HepG2 (cell line): ENCODE results near the gene TUBB. TPM values are rescaled to one million over a fixed set of nuclear protein-coding genes. Genes with fewer than 3 reads are reported as not detected.

Source experiments
- EEA1 ChIP-seq: sonication (generic); formaldehyde crosslinking; IDR thresholded peaks from 2 replicates; pipeline ENCODE4 v1.5.1; 2020; ENCODE audit warnings: mild to moderate bottlenecking, missing genetic modification reagents, borderline replicate concordance
- FOXA3 ChIP-seq: IDR thresholded peaks from 2 replicates; pipeline ENCODE4 v1.6.1; 2016; ENCODE audit warnings: missing genetic modification reagents, missing compliant biosample characterization
- MEF2D ChIP-seq: sonication (generic); formaldehyde crosslinking; IDR thresholded peaks from 2 replicates; pipeline ENCODE4 v1.5.1; 2020; ENCODE audit warnings: mild to moderate bottlenecking, missing genetic modification reagents
- MLLT10 ChIP-seq: sonication (generic); formaldehyde crosslinking; IDR thresholded peaks from 2 replicates; pipeline ENCODE4 v1.4.0; 2020; ENCODE audit warnings: missing genetic modification reagents
- RFX5 ChIP-seq: IDR thresholded peaks from 2 replicates; pipeline ENCODE4 v1.6.1; 2011; ENCODE audit warnings: low read depth, low read length, improper control_type of control experiment
- SIX4 ChIP-seq: sonication (generic); formaldehyde crosslinking; IDR thresholded peaks from 2 replicates; pipeline ENCODE4 v1.4.0; 2020; ENCODE audit warnings: missing genetic modification reagents
- STAG1 ChIP-seq: sonication (generic); formaldehyde crosslinking; IDR thresholded peaks from 2 replicates; pipeline ENCODE4 v1.4.0; 2020; ENCODE audit warnings: missing genetic modification reagents
- U2AF2 ChIP-seq: fragments of 200-400 bp; formaldehyde crosslinking; IDR thresholded peaks from 2 replicates; pipeline ENCODE4 v1.6.1; 2017; ENCODE audit warnings: low read depth, mild to moderate bottlenecking, low read length
- XBP1 ChIP-seq: sonication (generic); formaldehyde crosslinking; IDR thresholded peaks from 2 replicates; pipeline ENCODE4 v1.5.0; 2020; ENCODE audit warnings: missing genetic modification reagents
- ZBTB42 ChIP-seq: sonication (generic); formaldehyde crosslinking; IDR thresholded peaks from 2 replicates; pipeline ENCODE4 v1.5.0; 2020; ENCODE audit warnings: mild to moderate bottlenecking, missing genetic modification reagents
- ZC3H4 ChIP-seq: sonication (generic); formaldehyde crosslinking; IDR thresholded peaks from 2 replicates; pipeline ENCODE4 v1.4.0; 2020; ENCODE audit warnings: missing genetic modification reagents, borderline replicate concordance
- polyA plus RNA-seq, 8 experiments: library from polyadenylated mRNA; depleted of rRNA in 3 of 8; stranded (reverse) in 7 of 8; unstranded in 1 of 8; fragments of >200 nt; fragmentation: Illumina TruSeq in 4 of 8; extraction: Trizol in 4 of 8; gene quantifications; 2 replicates each; pipeline versions ENCODE4 v1.2.1 to v1.2.3, GENCODE V29; 2011 to 2016; ENCODE audit warnings: low read depth in 4 of 8, missing spikeins in 1 of 8, mixed read lengths in 1 of 8; ENCODE audit not compliant: insufficient read depth in 1 of 8
- total RNA-seq, 5 experiments: library from RNA; depleted of rRNA; stranded (reverse); fragments of >200 nt; fragmentation: Illumina TruSeq; extraction: Trizol; gene quantifications; 2 replicates each; pipeline ENCODE4 v1.2.3, GENCODE V29; 2016; ENCODE audit warnings: low read depth in 1 of 5
- TF ChIP-seq, protein P1 (sequence below): sonication (generic); formaldehyde crosslinking; IDR thresholded peaks from 2 replicates; pipeline ENCODE4 v1.9.0; 2022; ENCODE audit warnings: low read depth, missing genetic modification reagents
- TF ChIP-seq, protein P2 (sequence below): sonication (generic); formaldehyde crosslinking; IDR thresholded peaks from 2 replicates; pipeline ENCODE4 v1.8.1; 2023; ENCODE audit warnings: mild to moderate bottlenecking, inconsistent platforms, moderate library complexity, missing genetic modification reagents, borderline replicate concordance
- TF ChIP-seq, protein P3 (sequence below): sonication (generic); formaldehyde crosslinking; IDR thresholded peaks from 2 replicates; pipeline ENCODE4 v1.4.0; 2020; ENCODE audit warnings: mild to moderate bottlenecking, missing genetic modification reagents
- TF ChIP-seq, protein P4 (sequence below): sonication (generic); formaldehyde crosslinking; IDR thresholded peaks from 2 replicates; pipeline ENCODE4 v1.4.0; 2020; ENCODE audit warnings: missing genetic modification reagents
- TF ChIP-seq, protein P5 (sequence below): sonication (generic); formaldehyde crosslinking; IDR thresholded peaks from 2 replicates; pipeline ENCODE4 v1.5.1; 2020; ENCODE audit warnings: missing genetic modification reagents, mild to moderate bottlenecking, borderline replicate concordance
- TF ChIP-seq, protein P6 (sequence below): sonication (generic); formaldehyde crosslinking; IDR thresholded peaks from 2 replicates; pipeline ENCODE4 v1.8.1; 2023; ENCODE audit warnings: mild to moderate bottlenecking, missing genetic modification reagents, borderline replicate concordance

Gene TUBB
- total and polyA plus RNA-seq, 2 of the 13 experiments (the other 11 are each of a cell fraction or from before 2014, with no cell fraction given), result 911 to 1,163 TPM

DNA sequence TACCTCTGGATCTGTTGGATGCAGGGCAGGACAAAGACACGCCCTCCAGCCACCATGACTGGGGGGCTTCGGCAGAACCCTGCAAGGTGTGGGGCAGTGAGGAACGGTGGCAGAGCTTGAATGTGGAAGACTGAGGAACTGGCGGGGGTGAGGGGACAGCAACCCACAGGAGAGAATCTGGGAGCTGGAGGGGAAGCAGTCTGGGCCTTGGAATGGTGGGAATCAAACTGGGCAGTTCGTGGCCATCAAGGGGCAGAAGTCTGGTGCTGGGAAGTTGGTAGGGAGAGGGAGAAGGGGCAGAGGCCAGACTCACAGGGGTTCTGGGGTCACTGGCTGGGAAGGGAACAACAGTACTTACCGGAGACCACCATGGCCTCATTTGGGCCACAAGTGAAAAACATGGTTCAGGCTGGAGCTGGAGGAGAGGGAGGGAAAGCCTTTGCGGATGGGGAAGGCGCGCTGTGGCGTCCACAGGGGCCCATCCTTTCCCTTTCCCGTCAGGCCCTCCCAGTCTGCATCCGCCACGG, 21.7 kb downstream of the TUBB start (continued):
- 0 out of 2 replicates have a peak, but pooled peaks have one; percentile 10 for TF ChIP-seq STAG1 (CRISPR knock-in tag)
- peak; percentile 28; the same call in 1 of the 2 replicates for TF ChIP-seq ZC3H4
- TF ChIP-seq MEF2D, result 0 out of 2 replicates have a peak, but pooled peaks have one; percentile 53
- TF ChIP-seq XBP1, result 0 out of 2 replicates have a peak, but pooled peaks have one; percentile 37
- TF ChIP-seq, protein P1, sequence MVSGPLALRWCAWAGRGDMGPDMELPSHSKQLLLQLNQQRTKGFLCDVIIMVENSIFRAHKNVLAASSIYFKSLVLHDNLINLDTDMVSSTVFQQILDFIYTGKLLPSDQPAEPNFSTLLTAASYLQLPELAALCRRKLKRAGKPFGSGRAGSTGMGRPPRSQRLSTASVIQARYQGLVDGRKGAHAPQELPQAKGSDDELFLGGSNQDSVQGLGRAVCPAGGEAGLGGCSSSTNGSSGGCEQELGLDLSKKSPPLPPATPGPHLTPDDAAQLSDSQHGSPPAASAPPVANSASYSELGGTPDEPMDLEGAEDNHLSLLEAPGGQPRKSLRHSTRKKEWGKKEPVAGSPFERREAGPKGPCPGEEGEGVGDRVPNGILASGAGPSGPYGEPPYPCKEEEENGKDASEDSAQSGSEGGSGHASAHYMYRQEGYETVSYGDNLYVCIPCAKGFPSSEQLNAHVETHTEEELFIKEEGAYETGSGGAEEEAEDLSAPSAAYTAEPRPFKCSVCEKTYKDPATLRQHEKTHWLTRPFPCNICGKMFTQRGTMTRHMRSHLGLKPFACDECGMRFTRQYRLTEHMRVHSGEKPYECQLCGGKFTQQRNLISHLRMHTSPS (CRISPR knock-in tag), result no peak
- peak; percentile 9; the same call in 1 of the 2 replicates for TF ChIP-seq EEA1 (CRISPR knock-in tag)
- 0 out of 2 replicates have a peak, but pooled peaks have one; percentile 0 for TF ChIP-seq FOXA3
- TF ChIP-seq, protein P2, sequence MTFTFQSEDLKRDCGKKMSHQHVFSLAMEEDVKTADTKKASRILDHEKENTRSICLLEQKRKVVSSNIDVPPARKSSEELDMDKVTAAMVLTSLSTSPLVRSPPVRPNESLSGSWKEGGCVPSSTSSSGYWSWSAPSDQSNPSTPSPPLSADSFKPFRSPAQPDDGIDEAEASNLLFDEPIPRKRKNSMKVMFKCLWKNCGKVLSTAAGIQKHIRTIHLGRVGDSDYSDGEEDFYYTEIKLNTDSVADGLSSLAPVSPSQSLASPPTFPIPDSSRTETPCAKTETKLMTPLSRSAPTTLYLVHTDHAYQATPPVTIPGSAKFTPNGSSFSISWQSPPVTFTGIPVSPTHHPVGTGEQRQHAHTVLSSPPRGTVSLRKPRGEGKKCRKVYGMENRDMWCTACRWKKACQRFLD (CRISPR knock-in tag), result 0 out of 2 replicates have a peak, but pooled peaks have one; percentile 4
- TF ChIP-seq MLLT10, result 0 out of 2 replicates have a peak, but pooled peaks have one; percentile 31
- TF ChIP-seq U2AF2, result 0 out of 2 replicates have a peak, but pooled peaks have one; percentile 2
- TF ChIP-seq, protein P3, sequence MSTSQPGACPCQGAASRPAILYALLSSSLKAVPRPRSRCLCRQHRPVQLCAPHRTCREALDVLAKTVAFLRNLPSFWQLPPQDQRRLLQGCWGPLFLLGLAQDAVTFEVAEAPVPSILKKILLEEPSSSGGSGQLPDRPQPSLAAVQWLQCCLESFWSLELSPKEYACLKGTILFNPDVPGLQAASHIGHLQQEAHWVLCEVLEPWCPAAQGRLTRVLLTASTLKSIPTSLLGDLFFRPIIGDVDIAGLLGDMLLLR (CRISPR knock-in tag), result peak; percentile 73; the same call in 1 of the 2 replicates
- TF ChIP-seq, protein P4, sequence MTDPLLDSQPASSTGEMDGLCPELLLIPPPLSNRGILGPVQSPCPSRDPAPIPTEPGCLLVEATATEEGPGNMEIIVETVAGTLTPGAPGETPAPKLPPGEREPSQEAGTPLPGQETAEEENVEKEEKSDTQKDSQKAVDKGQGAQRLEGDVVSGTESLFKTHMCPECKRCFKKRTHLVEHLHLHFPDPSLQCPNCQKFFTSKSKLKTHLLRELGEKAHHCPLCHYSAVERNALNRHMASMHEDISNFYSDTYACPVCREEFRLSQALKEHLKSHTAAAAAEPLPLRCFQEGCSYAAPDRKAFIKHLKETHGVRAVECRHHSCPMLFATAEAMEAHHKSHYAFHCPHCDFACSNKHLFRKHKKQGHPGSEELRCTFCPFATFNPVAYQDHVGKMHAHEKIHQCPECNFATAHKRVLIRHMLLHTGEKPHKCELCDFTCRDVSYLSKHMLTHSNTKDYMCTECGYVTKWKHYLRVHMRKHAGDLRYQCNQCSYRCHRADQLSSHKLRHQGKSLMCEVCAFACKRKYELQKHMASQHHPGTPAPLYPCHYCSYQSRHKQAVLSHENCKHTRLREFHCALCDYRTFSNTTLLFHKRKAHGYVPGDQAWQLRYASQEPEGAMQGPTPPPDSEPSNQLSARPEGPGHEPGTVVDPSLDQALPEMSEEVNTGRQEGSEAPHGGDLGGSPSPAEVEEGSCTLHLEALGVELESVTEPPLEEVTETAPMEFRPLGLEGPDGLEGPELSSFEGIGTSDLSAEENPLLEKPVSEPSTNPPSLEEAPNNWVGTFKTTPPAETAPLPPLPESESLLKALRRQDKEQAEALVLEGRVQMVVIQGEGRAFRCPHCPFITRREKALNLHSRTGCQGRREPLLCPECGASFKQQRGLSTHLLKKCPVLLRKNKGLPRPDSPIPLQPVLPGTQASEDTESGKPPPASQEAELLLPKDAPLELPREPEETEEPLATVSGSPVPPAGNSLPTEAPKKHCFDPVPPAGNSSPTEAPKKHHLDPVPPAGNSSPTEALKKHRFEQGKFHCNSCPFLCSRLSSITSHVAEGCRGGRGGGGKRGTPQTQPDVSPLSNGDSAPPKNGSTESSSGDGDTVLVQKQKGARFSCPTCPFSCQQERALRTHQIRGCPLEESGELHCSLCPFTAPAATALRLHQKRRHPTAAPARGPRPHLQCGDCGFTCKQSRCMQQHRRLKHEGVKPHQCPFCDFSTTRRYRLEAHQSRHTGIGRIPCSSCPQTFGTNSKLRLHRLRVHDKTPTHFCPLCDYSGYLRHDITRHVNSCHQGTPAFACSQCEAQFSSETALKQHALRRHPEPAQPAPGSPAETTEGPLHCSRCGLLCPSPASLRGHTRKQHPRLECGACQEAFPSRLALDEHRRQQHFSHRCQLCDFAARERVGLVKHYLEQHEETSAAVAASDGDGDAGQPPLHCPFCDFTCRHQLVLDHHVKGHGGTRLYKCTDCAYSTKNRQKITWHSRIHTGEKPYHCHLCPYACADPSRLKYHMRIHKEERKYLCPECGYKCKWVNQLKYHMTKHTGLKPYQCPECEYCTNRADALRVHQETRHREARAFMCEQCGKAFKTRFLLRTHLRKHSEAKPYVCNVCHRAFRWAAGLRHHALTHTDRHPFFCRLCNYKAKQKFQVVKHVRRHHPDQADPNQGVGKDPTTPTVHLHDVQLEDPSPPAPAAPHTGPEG (CRISPR knock-in tag), result 0 out of 2 replicates have a peak, but pooled peaks have one; percentile 24
- TF ChIP-seq RFX5, result no peak
- TF ChIP-seq, protein P5, sequence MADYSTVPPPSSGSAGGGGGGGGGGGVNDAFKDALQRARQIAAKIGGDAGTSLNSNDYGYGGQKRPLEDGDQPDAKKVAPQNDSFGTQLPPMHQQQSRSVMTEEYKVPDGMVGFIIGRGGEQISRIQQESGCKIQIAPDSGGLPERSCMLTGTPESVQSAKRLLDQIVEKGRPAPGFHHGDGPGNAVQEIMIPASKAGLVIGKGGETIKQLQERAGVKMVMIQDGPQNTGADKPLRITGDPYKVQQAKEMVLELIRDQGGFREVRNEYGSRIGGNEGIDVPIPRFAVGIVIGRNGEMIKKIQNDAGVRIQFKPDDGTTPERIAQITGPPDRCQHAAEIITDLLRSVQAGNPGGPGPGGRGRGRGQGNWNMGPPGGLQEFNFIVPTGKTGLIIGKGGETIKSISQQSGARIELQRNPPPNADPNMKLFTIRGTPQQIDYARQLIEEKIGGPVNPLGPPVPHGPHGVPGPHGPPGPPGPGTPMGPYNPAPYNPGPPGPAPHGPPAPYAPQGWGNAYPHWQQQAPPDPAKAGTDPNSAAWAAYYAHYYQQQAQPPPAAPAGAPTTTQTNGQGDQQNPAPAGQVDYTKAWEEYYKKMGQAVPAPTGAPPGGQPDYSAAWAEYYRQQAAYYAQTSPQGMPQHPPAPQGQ (CRISPR knock-in tag), result peak; percentile 51; the same call in 1 of the 2 replicates
- TF ChIP-seq ZBTB42, result no peak
- TF ChIP-seq, protein P6, sequence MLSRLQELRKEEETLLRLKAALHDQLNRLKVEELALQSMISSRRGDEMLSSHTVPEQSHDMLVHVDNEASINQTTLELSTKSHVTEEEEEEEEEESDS, result no peak; the same call in 1 of the 2 replicates
- TF ChIP-seq SIX4 (CRISPR knock-in tag), result 0 out of 2 replicates have a peak, but pooled peaks have one; percentile 10
